Breast epithelium (tissue), 4 donors: Measurements from ENCODE around the gene EID2. TPM values are rescaled to one million over a fixed set of nuclear protein-coding genes. Genes with fewer than 3 reads are reported as not detected.

Source experiments
- DNase-seq, 2 donors: peaks; one replicate each; pipeline ENCODE4 v3.0.0-alpha.2; 2019; ENCODE audit warnings: low spot score in 2 of 2
- H3K27ac ChIP-seq, 2 donors: fragments of 200-600 bp; sonication (generic) in 1 of 2; one replicate each; pipeline ENCODE4 v1.5.1; 2016 to 2019; ENCODE audit warnings: mild to moderate bottlenecking in 1 of 2
- H3K27me3 ChIP-seq, 2 donors: fragments of 200-600 bp; sonication (generic) in 1 of 2; one replicate each; pipeline versions ENCODE4 v1.5.1 to v1.6.0; 2017 to 2019; ENCODE audit warnings: control low read depth in 1 of 2, mild to moderate bottlenecking in 1 of 2
- H3K36me3 ChIP-seq: fragments of 200-600 bp; one replicate; pipeline ENCODE4 v1.5.1; 2019
- H3K4me1 ChIP-seq, 2 donors: fragments of 200-600 bp; sonication (generic); one replicate each; pipeline ENCODE4 v1.5.1; 2016 to 2019; ENCODE audit warnings: control low read depth in 1 of 2
- H3K4me3 ChIP-seq, 3 donors: fragments of 200-600 bp; sonication (generic); 1 replicate in 2 of 3; 2 replicates in 1 of 3; pipeline ENCODE4 v1.5.1; 2016 to 2019; ENCODE audit warnings: mild to moderate bottlenecking in 3 of 3, moderate library complexity in 2 of 3
- H3K9me3 ChIP-seq, 2 donors: fragments of 200-600 bp; sonication (generic) in 1 of 2; one replicate each; pipeline ENCODE4 v1.5.1; 2016 to 2019; ENCODE audit warnings: control low read depth in 1 of 2
- POLR2A ChIP-seq: fragments of 450-650 bp; IDR thresholded peaks from one replicate; pipeline ENCODE4 v1.6.1; 2016; ENCODE audit warnings: antibody characterized with exemption, mild to moderate bottlenecking, moderate library complexity
- POLR2AphosphoS5 ChIP-seq, 3 donors: sonication (generic); formaldehyde crosslinking; IDR thresholded peaks; one replicate each; pipeline ENCODE4 v1.6.1; 2017; ENCODE audit warnings: antibody characterized with exemption in 3 of 3
- intact Hi-C: fragments of 100-400 bp; cut with DNase I; formaldehyde crosslinking; loops from one replicate; pipeline ENCODE4 v1.15.1; 2023; ENCODE audit warnings: low total_unique reads
- total RNA-seq, 3 donors: library from RNA; depleted of rRNA; stranded (reverse); fragments of >200 nt; gene quantifications; one replicate each; pipeline ENCODE4 v1.1.0, GENCODE V29; 2016
- TF ChIP-seq, protein P1 (sequence below), 3 donors: fragments of 450-650 bp; IDR thresholded peaks; one replicate each; pipeline ENCODE4 v1.5.1; 2016 to 2017; ENCODE audit warnings: antibody characterized with exemption in 3 of 3, mild to moderate bottlenecking in 3 of 3, moderate library complexity in 3 of 3

The EID2 gene
- total RNA-seq, 3 donors from 2014 or later: 13.0 to 14.7 (median 13.4) TPM

DNA sequence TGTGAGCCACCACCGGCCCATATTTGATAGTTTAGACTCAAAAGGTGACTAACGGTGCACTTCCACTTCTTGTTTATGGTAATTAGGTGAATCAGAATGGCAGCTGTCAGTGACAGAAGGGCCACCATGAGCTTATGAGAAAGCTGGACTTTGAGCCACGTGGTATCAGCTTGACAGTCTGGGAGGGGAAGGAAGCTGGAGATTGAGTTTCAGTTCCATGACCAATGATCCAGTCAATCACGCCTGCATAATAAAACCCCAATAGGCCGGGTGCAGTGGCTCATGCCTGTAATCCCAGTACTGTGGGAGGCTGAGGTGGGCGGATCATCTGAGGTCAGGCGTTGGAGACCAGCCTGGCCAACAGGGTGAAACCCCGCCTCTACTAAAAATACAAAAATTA, 15.5 kb downstream of the EID2 start:
- Histone ChIP-seq H3K9me3 (no peaks in the 10 kb centered on the region), H3K27me3 (no peaks in the 10 kb centered on the region), H3K27ac (no peak overlapping the region), H3K36me3 (no peaks in the 10 kb centered on the region), H3K4me1 (no peaks in the 10 kb centered on the region), H3K4me3 (no peak overlapping the region)
- TF ChIP-seq POLR2AphosphoS5 (IDR thresholded peaks at IDR 0.05) (no peak), POLR2A (no peak)
- TF ChIP-seq, protein P1, sequence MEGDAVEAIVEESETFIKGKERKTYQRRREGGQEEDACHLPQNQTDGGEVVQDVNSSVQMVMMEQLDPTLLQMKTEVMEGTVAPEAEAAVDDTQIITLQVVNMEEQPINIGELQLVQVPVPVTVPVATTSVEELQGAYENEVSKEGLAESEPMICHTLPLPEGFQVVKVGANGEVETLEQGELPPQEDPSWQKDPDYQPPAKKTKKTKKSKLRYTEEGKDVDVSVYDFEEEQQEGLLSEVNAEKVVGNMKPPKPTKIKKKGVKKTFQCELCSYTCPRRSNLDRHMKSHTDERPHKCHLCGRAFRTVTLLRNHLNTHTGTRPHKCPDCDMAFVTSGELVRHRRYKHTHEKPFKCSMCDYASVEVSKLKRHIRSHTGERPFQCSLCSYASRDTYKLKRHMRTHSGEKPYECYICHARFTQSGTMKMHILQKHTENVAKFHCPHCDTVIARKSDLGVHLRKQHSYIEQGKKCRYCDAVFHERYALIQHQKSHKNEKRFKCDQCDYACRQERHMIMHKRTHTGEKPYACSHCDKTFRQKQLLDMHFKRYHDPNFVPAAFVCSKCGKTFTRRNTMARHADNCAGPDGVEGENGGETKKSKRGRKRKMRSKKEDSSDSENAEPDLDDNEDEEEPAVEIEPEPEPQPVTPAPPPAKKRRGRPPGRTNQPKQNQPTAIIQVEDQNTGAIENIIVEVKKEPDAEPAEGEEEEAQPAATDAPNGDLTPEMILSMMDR (IDR thresholded peaks at IDR 0.05): no peak
- DNase-seq: no peak
- intact Hi-C loops: no loop called here

DNA sequence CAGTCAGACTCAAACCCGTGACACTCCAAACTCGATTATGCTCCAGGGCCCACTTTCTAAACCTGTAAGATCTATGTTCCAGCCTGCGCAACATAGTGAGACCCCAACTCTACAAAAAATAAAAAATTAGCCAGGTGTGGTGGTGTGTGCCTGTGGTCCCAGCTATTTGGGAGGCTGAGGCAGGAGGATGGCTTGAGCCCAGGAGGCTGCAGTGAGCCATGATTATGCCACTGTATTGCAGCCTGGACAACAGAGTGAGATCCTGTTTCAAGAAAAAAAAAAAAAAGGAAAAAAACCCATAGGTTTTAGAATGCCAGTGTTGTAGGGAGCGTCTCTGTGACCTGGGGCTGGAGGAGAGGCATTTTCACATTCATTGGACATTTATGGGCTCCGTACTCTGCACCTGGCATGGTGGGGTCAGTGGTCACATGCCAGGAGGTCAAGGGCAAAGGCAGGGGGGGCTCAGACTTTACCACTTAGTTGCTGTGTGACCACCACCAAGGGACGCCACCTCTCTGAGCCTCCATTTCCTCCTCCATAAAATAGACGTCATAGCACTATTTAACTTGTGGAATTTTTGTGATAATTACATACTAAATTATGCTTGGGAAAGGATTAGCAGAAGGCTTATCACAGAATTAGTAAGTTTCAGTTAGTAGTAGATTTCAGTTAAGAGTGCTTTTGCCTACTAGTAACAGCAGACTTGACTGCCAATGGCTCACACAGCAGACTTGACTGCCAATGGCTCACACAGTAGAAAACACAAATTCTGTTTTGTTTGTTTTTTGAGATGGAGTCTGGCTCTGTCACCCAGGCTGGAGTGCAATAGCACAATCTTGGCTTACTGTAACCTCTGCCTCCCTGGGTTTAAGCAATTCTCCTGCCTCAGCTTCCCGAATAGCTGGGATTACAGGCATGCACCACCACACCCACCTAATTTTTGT, 19.1 kb downstream of the EID2 start:
- intact Hi-C loops: no loop called here
- no peaks in the 10 kb centered on the region for H3K4me1 ChIP-seq
- no peaks in the 10 kb centered on the region for H3K36me3 ChIP-seq
- no peak overlapping the region for H3K27ac ChIP-seq
- H3K9me3 ChIP-seq: no peaks in the 10 kb centered on the region
- H3K27me3 ChIP-seq: peaks cover 1 to 6% of the 10 kb centered on the region in 2 donors
- no peak overlapping the region for H3K4me3 ChIP-seq
- no peak for DNase-seq
- no peak for TF ChIP-seq POLR2A
- TF ChIP-seq, protein P1 (IDR thresholded peaks at IDR 0.05): no peak

DNA sequence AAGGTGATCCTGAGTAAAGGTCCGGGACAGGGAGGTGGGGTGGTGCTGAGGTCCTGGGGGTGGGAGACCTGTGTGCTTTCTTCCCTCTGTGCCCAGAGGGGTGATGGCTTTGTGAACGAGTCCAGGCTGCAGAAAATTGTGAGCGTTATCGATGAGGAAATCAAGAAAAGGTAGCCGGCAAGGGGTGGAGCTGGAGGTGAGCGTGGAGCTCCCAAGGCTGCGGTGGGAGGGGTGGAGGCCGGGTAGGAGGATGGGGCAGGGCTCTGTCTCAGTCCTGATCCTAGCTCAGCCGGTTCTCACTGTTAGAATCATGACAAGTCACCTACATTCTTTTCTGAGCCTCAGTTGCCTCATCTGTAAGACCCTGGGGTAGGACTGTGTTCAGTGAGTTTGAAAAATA, 21.0 kb downstream of the EID2 start:
- H3K4me1 ChIP-seq: peaks cover 0 to 2% of the 10 kb centered on the region in 2 donors
- TF ChIP-seq, protein P1 (IDR thresholded peaks at IDR 0.05): no peak
- TF ChIP-seq POLR2AphosphoS5 (IDR thresholded peaks at IDR 0.05) (no peak), POLR2A (no peak)
- intact Hi-C loops: no loop called here
- H3K9me3 ChIP-seq: no peaks in the 10 kb centered on the region
- no peak for DNase-seq
- no peak overlapping the region for H3K27ac ChIP-seq
- H3K4me3 ChIP-seq: no peak overlapping the region
- H3K36me3 ChIP-seq: no peaks in the 10 kb centered on the region
- H3K27me3 ChIP-seq: peaks cover 5 to 24% of the 10 kb centered on the region in 2 donors

DNA sequence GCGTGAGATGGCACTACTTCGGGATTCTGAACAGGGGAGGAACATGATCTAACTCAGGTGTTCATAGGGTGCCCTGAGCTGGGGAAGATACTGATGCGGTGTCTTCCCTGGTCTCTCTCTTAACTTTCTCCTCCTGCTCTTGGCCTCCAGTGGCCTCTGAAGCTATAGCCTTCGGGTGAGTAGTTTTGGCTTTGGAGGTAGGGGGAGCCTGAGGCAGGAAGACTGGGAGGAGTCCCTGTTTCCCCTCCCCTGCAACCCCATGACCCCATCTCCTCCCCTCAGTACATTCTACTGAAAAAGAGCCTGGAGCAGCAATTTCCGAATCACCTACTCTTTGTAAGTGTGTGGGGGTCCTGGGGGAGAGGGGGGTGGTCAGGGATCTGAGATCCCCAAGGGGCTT, 21.5 kb downstream of the EID2 start:
- TF ChIP-seq, protein P1 (IDR thresholded peaks at IDR 0.05): no peak
- TF ChIP-seq POLR2AphosphoS5 (IDR thresholded peaks at IDR 0.05) (no peak), POLR2A (no peak)
- no peaks in the 10 kb centered on the region for H3K36me3 ChIP-seq
- no peak overlapping the region for H3K27ac ChIP-seq
- H3K4me1 ChIP-seq: peaks cover 0 to 2% of the 10 kb centered on the region in 2 donors
- no peaks in the 10 kb centered on the region for H3K9me3 ChIP-seq
- H3K27me3 ChIP-seq: peaks cover 5 to 27% of the 10 kb centered on the region in 2 donors
- intact Hi-C loops: no loop called here
- DNase-seq: no peak
- no peak overlapping the region for H3K4me3 ChIP-seq

DNA sequence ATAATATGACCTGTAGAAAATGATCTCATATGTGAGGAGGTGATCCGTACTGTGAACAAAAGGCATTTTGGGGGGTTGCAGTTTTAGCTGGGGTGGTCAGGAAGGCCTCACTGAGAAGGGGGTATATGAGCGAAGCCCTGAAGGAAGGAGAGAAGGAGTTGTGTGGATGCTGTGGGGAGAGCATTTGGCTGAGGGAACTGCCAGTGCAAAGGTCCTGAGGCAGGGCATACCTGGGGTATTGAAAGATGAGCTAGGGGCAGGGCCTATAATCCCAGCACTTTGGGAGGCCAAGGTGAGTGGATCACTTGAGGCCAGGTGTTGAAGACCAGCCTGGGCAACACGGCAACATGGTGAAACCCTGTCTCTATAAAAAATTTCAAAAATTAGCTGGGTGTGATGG, 22.5 kb downstream of the EID2 start:
- intact Hi-C loops: no loop called here
- peaks cover 5 to 32% of the 10 kb centered on the region in 2 donors for H3K27me3 ChIP-seq

More for the DNA sequence above, 22.5 kb downstream of the EID2 start:
- H3K4me1 ChIP-seq: peaks cover 0 to 2% of the 10 kb centered on the region in 2 donors
- no peak for DNase-seq
- no peak overlapping the region for H3K27ac ChIP-seq
- TF ChIP-seq POLR2A (no peak), POLR2AphosphoS5 (IDR thresholded peaks at IDR 0.05) (no peak)
- TF ChIP-seq, protein P1 (IDR thresholded peaks at IDR 0.05): no peak
- H3K4me3 ChIP-seq: no peak overlapping the region
- H3K36me3 ChIP-seq: no peaks in the 10 kb centered on the region
- H3K9me3 ChIP-seq: no peaks in the 10 kb centered on the region
